WERI-Rb-1 (cell line): ENCODE data around the gene SLC25A40.

Experiments
- DNase-seq: peaks from one replicate; pipeline ENCODE4 v3.0.0-alpha.2; 2020
- H3K27ac ChIP-seq: fragments of 250-450 bp; sonication (Bioruptor Pico); 2 replicates; pipeline ENCODE4 v1.5.1; 2020; ENCODE audit warnings: mild to moderate bottlenecking, moderate library complexity
- H3K27me3 ChIP-seq: fragments of 250-450 bp; sonication (Bioruptor Pico); 2 replicates; pipeline ENCODE4 v1.5.1; 2021; ENCODE audit warnings: mild to moderate bottlenecking, low read depth, moderate library complexity; ENCODE audit not compliant: insufficient read depth, severe bottlenecking
- H3K36me3 ChIP-seq: fragments of 250-450 bp; sonication (Bioruptor Pico); 2 replicates; pipeline ENCODE4 v1.5.1; 2020; ENCODE audit warnings: mild to moderate bottlenecking, moderate library complexity
- H3K4me3 ChIP-seq: 2 replicates; pipeline ENCODE4 v1.5.1; 2011; ENCODE audit warnings: low read depth, mild to moderate bottlenecking, control low read depth, low read length
- H3K9me3 ChIP-seq: fragments of 250-450 bp; sonication (Bioruptor Pico); 2 replicates; pipeline ENCODE4 v1.5.1; 2021; ENCODE audit warnings: mild to moderate bottlenecking, moderate library complexity; ENCODE audit not compliant: severe bottlenecking
- TF ChIP-seq, protein P1 (sequence below): IDR thresholded peaks from 2 replicates; pipeline ENCODE4 v1.5.1; 2011; ENCODE audit warnings: low read depth, mild to moderate bottlenecking, control low read depth, inconsistent platforms, low read length

Gene SLC25A40

DNA sequence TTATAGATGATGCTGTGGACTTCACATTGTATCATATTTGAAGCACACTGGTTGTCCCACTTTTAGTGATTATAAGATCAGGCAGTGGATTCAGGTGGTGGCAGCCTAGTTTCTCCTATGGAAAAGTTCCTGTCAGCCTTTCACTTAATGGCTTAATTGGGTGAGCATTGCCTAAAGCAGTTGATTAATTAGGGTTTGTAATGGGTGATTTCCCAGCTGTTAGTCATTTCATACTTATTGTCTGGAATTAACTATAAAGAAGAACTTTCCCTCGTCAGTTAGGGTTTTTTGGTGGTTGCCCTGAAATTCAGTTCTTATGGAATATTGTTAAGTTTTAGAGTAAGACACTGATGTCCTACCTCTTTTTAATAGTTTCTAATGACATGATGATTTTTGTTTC, 78.8 kb downstream of the SLC25A40 start:
- H3K27ac ChIP-seq, result no peak overlapping the region
- H3K4me3 ChIP-seq, result no peak overlapping the region
- no peaks in the 10 kb centered on the region for H3K9me3 ChIP-seq
- no peaks in the 10 kb centered on the region for H3K36me3 ChIP-seq
- no peak for DNase-seq
- no peaks in the 10 kb centered on the region for H3K27me3 ChIP-seq
- TF ChIP-seq, protein P1, sequence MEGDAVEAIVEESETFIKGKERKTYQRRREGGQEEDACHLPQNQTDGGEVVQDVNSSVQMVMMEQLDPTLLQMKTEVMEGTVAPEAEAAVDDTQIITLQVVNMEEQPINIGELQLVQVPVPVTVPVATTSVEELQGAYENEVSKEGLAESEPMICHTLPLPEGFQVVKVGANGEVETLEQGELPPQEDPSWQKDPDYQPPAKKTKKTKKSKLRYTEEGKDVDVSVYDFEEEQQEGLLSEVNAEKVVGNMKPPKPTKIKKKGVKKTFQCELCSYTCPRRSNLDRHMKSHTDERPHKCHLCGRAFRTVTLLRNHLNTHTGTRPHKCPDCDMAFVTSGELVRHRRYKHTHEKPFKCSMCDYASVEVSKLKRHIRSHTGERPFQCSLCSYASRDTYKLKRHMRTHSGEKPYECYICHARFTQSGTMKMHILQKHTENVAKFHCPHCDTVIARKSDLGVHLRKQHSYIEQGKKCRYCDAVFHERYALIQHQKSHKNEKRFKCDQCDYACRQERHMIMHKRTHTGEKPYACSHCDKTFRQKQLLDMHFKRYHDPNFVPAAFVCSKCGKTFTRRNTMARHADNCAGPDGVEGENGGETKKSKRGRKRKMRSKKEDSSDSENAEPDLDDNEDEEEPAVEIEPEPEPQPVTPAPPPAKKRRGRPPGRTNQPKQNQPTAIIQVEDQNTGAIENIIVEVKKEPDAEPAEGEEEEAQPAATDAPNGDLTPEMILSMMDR, result no peak

- H3K9me3 ChIP-seq, result no peaks in the 10 kb centered on the region
- TF ChIP-seq, protein P1, result no peak
- DNase-seq, result no peak
- no peaks in the 10 kb centered on the region for H3K36me3 ChIP-seq
- no peak overlapping the region for H3K4me3 ChIP-seq
- no peak overlapping the region for H3K27ac ChIP-seq
- no peaks in the 10 kb centered on the region for H3K27me3 ChIP-seq
These were observed 90.7 kb downstream of the SLC25A40 start for GRCh38 chr7:87785368-87785995.

- Histone ChIP-seq H3K36me3 (no peaks in the 10 kb centered on the region), H3K9me3 (no peaks in the 10 kb centered on the region), H3K27ac (no peak overlapping the region), H3K4me3 (no peak overlapping the region), H3K27me3 (no peaks in the 10 kb centered on the region)
- TF ChIP-seq, protein P1, result no peak
- DNase-seq, result no peak
These were observed 91.7 kb downstream of the SLC25A40 start for GRCh38 chr7:87784424-87784823.
